ENCODE results near the gene SPATA21.

The SPATA21 gene

DNA sequence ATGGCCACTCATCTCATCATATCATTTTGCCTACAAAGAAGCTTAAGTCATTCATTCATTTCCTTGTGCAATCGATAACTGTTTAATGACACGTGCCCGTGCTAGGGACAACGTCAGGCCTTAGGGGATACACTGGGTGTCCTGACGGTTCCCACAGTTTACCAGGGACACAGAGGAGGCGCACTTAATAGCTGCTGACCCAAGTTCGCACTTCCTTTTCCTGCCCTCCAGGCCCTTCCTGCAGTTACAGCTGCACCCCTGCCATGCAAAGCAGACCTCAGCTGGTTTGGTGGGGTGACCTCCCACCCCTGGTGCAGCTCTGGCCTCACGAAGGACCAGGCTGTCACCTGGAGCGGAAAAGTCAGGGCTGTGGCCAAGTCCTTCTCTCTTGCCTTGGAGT is 4.2 kb downstream of the SPATA21 start:
- TF ChIP-seq CTCF (IDR thresholded peaks at IDR 0.05; ENCODE audit: low read depth, low read length, missing control alignments), result no peak
- H3K36me3 ChIP-seq (replicated peaks), result no peaks in the 10 kb centered on the region
- no peaks in the 10 kb centered on the region for H3K27me3 ChIP-seq (replicated peaks)
- DNase-seq, result no peak
- in situ Hi-C loops (cut with HindIII; ENCODE audit: low pct_ligation_motif_present, low sequenced_read_pairs), result no loop called here
- H3K27ac ChIP-seq, result no peak overlapping the region
- no peak overlapping the region for H3K4me3 ChIP-seq (ENCODE audit: low read depth, low read length)

DNA sequence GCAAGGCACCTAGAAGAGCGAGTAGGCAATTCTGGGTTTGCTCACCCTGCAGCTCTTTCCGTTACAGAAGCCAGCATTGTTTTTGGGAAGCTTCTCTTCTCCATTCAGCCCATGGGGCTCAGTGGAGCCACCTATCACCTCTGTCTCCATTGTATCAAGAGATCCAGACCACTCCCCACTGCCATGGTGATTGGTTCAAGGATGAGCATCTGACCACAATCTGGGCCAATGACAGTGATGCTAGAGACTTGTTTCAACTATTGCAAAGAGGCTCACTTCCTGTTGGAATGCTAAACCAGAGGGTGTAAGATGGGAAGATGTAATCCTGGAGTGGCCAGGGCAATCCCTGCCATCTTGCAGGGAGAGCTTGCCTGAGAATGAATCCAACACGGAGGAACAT is 6.6 kb downstream of the SPATA21 start:
- no peak for DNase-seq
- H3K36me3 ChIP-seq (replicated peaks), result no peaks in the 10 kb centered on the region
- no peak overlapping the region for H3K27ac ChIP-seq
- H3K4me3 ChIP-seq (ENCODE audit: low read depth, low read length), result no peak overlapping the region
- H3K27me3 ChIP-seq (replicated peaks), result no peaks in the 10 kb centered on the region
- TF ChIP-seq CTCF (IDR thresholded peaks at IDR 0.05; ENCODE audit: low read depth, low read length, missing control alignments), result no peak
- in situ Hi-C loops (cut with HindIII; ENCODE audit: low pct_ligation_motif_present, low sequenced_read_pairs), result no loop called here

DNA sequence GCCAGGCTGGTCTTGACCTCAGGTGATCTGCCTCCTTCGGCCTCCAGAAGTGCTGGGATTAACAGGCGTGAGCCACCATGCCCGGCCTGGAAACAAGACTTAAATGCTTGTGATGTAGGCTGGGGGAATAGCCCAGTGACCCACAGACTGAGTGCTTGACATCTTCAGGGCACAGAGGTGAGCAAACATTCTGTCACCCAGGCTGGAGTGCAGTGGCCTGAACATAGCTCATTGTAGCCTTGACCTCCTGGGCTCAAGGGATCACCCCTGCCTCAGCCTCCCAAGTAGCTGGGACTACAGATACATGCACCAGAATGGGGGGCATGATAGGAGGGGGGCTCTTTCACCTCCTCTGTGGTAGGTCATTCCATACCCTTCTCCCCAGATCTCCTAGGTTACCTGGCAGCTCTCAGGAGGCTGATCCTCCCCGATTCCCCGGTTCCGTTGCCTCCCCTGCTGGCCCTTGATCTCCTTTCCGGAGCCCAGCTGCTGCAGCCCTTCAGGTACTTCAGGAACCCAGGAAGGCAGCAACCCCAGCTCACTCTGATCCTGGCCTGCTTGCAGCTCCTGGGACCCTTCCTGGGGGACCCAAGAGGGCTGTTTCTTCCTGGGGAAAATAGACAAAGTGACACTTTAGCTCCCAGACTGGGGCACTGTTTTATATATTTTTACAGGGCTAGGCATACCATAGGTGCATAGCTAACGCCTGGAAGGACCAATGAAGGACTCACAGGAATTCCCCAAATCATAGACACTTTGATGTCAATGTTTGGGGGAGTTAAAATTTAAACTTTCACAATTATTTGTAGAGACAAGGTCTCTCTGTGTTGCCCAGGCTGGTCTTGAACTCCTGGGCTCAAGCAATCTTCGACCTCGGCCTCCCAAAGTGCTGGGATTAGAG is 11.8 kb downstream of the SPATA21 start:
- Histone ChIP-seq H3K4me3 (ENCODE audit: low read depth, low read length) (no peak overlapping the region), H3K36me3 (replicated peaks) (no peaks in the 10 kb centered on the region), H3K27ac (no peak overlapping the region), H3K27me3 (replicated peaks) (no peaks in the 10 kb centered on the region)
- no peak for DNase-seq
- no peak for TF ChIP-seq CTCF (IDR thresholded peaks at IDR 0.05; ENCODE audit: low read depth, low read length, missing control alignments)
- in situ Hi-C loops (cut with HindIII; ENCODE audit: low pct_ligation_motif_present, low sequenced_read_pairs), result no loop called here

DNA sequence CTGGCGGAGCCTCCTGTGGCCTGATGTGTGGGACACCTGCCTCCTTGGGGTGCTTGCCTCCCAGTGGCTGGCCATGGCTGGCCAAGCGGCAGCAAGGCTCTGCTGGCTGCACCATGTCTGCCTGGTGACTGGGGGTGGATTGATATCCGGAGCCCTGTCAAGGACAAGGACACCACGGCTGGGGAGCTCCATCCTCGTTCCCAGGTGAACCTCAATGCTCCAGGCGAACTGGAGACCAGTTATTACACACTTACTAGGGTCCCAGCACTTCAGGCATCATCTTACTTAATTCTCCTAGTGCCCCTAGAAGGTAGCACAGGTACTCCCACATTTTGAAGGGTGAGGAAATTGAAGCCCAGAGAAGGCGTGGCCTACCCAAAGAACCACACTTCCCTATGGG is 15.2 kb downstream of the SPATA21 start:
- no peak for DNase-seq
- TF ChIP-seq CTCF (IDR thresholded peaks at IDR 0.05; ENCODE audit: low read depth, low read length, missing control alignments), result no peak
- H3K4me3 ChIP-seq (ENCODE audit: low read depth, low read length), result no peak overlapping the region
- H3K27ac ChIP-seq, result no peak overlapping the region
- in situ Hi-C loops (cut with HindIII; ENCODE audit: low pct_ligation_motif_present, low sequenced_read_pairs), result no loop called here
- no peaks in the 10 kb centered on the region for H3K36me3 ChIP-seq (replicated peaks)
- no peaks in the 10 kb centered on the region for H3K27me3 ChIP-seq (replicated peaks)

GRCh38 chr1:16421201-16421600 is 16.0 kb downstream of the SPATA21 start:
- in situ Hi-C loops (cut with HindIII; ENCODE audit: low pct_ligation_motif_present, low sequenced_read_pairs), result no loop called here
- Histone ChIP-seq H3K4me3 (ENCODE audit: low read depth, low read length) (no peak overlapping the region), H3K27me3 (replicated peaks) (no peaks in the 10 kb centered on the region), H3K27ac (no peak overlapping the region), H3K36me3 (replicated peaks) (no peaks in the 10 kb centered on the region)
- DNase-seq, result no peak
- no peak for TF ChIP-seq CTCF (IDR thresholded peaks at IDR 0.05; ENCODE audit: low read depth, low read length, missing control alignments)

All from brain microvascular endothelial cell (primary cell).